IMR-90 (cell line): Measurements from ENCODE around the gene RNF112.
"Not testable (repeated sequence)": the region's sequence is repeated elsewhere in the genome, so short reads cannot be mapped to it uniquely, and the experiment has no call there.

Experiments used
- CEBPB ChIP-seq: IDR thresholded peaks from 2 replicates; pipeline ENCODE4 v1.6.1; 2012; ENCODE audit warnings: low read depth, low read length, improper control_type of control experiment
- MAFK ChIP-seq: IDR thresholded peaks from 2 replicates; pipeline ENCODE4 v1.6.1; 2012; ENCODE audit warnings: low read depth, low read length, improper control_type of control experiment
- MAZ ChIP-seq: IDR thresholded peaks from 2 replicates; pipeline ENCODE4 v1.6.1; 2012; ENCODE audit warnings: low read depth, mild to moderate bottlenecking, low read length, improper control_type of control experiment, moderate library complexity, borderline replicate concordance
- POLR2A ChIP-seq: IDR thresholded peaks from 2 replicates; pipeline ENCODE4 v1.6.1; 2012; ENCODE audit warnings: mild to moderate bottlenecking, low read depth, low read length
- RAD21 ChIP-seq: IDR thresholded peaks from 2 replicates; pipeline ENCODE4 v1.6.1; 2012; ENCODE audit warnings: low read length, improper control_type of control experiment
- RFX5 ChIP-seq: IDR thresholded peaks from 2 replicates; pipeline ENCODE4 v1.8.0; 2012; ENCODE audit warnings: low read depth, mild to moderate bottlenecking, low read length, moderate library complexity
- TF ChIP-seq, protein P1 (sequence below): conservative IDR thresholded peaks from 2 replicates; pipeline ENCODE4 v1.5.1; 2012; ENCODE audit warnings: mild to moderate bottlenecking, low read depth, low read length, improper control_type of control experiment
- TF ChIP-seq, protein P2 (sequence below): fragments of 150-350 bp; IDR thresholded peaks from 2 replicates; pipeline ENCODE4 v1.6.1; 2017; ENCODE audit warnings: mild to moderate bottlenecking, antibody characterized with exemption, low read length, low read depth

DNA sequence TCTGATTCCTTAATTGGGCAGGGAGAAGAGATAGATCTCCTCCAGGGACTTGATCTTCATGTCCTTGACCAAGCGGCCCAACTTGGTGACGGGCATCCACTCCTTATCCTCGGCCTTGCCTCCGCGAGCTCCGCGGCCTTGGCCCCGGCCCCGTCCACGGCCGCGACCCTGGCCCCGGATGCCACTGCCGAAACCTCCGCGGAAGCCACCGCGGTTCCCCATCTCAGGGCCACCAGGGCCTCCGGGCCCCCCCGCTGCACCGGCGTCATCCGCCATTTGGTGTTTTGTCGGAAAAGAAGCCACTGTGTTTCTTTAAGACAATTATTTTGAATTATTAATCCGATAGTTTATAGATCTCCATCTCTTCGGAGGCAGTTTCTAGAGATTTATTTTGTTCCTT lies 35.5 kb downstream of the RNF112 start:
- TF ChIP-seq, protein P1, sequence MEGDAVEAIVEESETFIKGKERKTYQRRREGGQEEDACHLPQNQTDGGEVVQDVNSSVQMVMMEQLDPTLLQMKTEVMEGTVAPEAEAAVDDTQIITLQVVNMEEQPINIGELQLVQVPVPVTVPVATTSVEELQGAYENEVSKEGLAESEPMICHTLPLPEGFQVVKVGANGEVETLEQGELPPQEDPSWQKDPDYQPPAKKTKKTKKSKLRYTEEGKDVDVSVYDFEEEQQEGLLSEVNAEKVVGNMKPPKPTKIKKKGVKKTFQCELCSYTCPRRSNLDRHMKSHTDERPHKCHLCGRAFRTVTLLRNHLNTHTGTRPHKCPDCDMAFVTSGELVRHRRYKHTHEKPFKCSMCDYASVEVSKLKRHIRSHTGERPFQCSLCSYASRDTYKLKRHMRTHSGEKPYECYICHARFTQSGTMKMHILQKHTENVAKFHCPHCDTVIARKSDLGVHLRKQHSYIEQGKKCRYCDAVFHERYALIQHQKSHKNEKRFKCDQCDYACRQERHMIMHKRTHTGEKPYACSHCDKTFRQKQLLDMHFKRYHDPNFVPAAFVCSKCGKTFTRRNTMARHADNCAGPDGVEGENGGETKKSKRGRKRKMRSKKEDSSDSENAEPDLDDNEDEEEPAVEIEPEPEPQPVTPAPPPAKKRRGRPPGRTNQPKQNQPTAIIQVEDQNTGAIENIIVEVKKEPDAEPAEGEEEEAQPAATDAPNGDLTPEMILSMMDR = not testable (repeated sequence)
- not testable (repeated sequence) for TF ChIP-seq RFX5, MAFK, CEBPB, RAD21, POLR2A, MAZ
- TF ChIP-seq, protein P2, sequence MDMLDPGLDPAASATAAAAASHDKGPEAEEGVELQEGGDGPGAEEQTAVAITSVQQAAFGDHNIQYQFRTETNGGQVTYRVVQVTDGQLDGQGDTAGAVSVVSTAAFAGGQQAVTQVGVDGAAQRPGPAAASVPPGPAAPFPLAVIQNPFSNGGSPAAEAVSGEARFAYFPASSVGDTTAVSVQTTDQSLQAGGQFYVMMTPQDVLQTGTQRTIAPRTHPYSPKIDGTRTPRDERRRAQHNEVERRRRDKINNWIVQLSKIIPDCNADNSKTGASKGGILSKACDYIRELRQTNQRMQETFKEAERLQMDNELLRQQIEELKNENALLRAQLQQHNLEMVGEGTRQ = not testable (repeated sequence)
